H9 (cell line): ENCODE measurements around the gene PRKAG2. TPM values are rescaled to one million over a fixed set of nuclear protein-coding genes. Genes with fewer than 3 reads are reported as not detected.

Experiments
- DNase-seq: peaks from one replicate; pipeline ENCODE4 v3.0.0-alpha.2; 2017
- H2AFZ ChIP-seq: one replicate; pipeline ENCODE4 v1.6.1; 2013; ENCODE audit warnings: mild to moderate bottlenecking, low read length, control low read depth, moderate library complexity
- H2AK5ac ChIP-seq: 2 replicates; pipeline ENCODE4 v1.6.1; 2013; ENCODE audit warnings: low read length, control low read depth, mixed read lengths; ENCODE audit not compliant: insufficient read length
- H2BK120ac ChIP-seq: one replicate; pipeline ENCODE4 v1.6.1; 2013; ENCODE audit warnings: low read depth, mild to moderate bottlenecking, low read length, control low read depth, inconsistent platforms; ENCODE audit not compliant: poor library complexity, severe bottlenecking
- H2BK12ac ChIP-seq: 2 replicates; pipeline ENCODE4 v1.6.1; 2013; ENCODE audit warnings: low read length, control low read depth, mixed read lengths, low read depth; ENCODE audit not compliant: insufficient read length
- H2BK15ac ChIP-seq: 2 replicates; pipeline ENCODE4 v1.6.1; 2013; ENCODE audit warnings: low read depth, low read length, control low read depth
- H2BK20ac ChIP-seq: one replicate; pipeline ENCODE4 v1.6.1; 2013; ENCODE audit warnings: low read depth, mild to moderate bottlenecking, low read length, control low read depth, inconsistent platforms; ENCODE audit not compliant: poor library complexity, severe bottlenecking
- H2BK5ac ChIP-seq: 2 replicates; pipeline ENCODE4 v1.6.1; 2013; ENCODE audit warnings: low read length, control low read depth, mixed read lengths; ENCODE audit not compliant: insufficient read length
- H3K14ac ChIP-seq: 2 replicates; pipeline ENCODE4 v1.6.1; 2013; ENCODE audit warnings: low read length, control low read depth; ENCODE audit not compliant: insufficient read depth
- H3K18ac ChIP-seq: 2 replicates; pipeline ENCODE4 v1.6.1; 2013; ENCODE audit warnings: low read depth, mild to moderate bottlenecking, mixed read lengths, low read length, control low read depth; ENCODE audit not compliant: insufficient read length
- H3K23ac ChIP-seq: 2 replicates; pipeline ENCODE4 v1.6.1; 2013; ENCODE audit warnings: low read length, control low read depth, mixed read lengths, low read depth; ENCODE audit not compliant: insufficient read length
- H3K23me2 ChIP-seq: 2 replicates; pipeline ENCODE4 v1.6.1; 2013; ENCODE audit warnings: low read depth, mild to moderate bottlenecking, mixed read lengths, low read length, control low read depth; ENCODE audit not compliant: insufficient read length, poor library complexity, severe bottlenecking
- H3K27ac ChIP-seq: 2 replicates; pipeline ENCODE4 v1.5.1; 2013; ENCODE audit warnings: low read length, control low read depth, mixed read lengths, low read depth; ENCODE audit not compliant: insufficient read length
- H3K27me3 ChIP-seq: 2 replicates; pipeline ENCODE4 v1.6.1; 2013; ENCODE audit warnings: low read length, control low read depth, inconsistent platforms; ENCODE audit not compliant: insufficient read depth
- H3K4ac ChIP-seq: 2 replicates; pipeline ENCODE4 v1.6.1; 2013; ENCODE audit warnings: low read depth, mild to moderate bottlenecking, control low read depth, inconsistent platforms, low read length, moderate library complexity
- H3K4me1 ChIP-seq: 2 replicates; pipeline ENCODE4 v1.6.1; 2013; ENCODE audit warnings: low read length, control low read depth, inconsistent platforms; ENCODE audit not compliant: insufficient read depth
- H3K4me2 ChIP-seq: 2 replicates; pipeline ENCODE4 v1.6.1; 2013; ENCODE audit warnings: low read length, control low read depth, mixed read lengths; ENCODE audit not compliant: insufficient read length, insufficient read depth
- H3K56ac ChIP-seq: 2 replicates; pipeline ENCODE4 v1.6.1; 2013; ENCODE audit warnings: low read depth, mild to moderate bottlenecking, mixed read lengths, low read length, control low read depth; ENCODE audit not compliant: insufficient read length
- H3K79me1 ChIP-seq: 2 replicates; pipeline ENCODE4 v1.6.1; 2013; ENCODE audit warnings: low read depth, mild to moderate bottlenecking, moderate library complexity, low read length, control low read depth, inconsistent platforms; ENCODE audit not compliant: insufficient read depth, poor library complexity, severe bottlenecking
- H3K79me2 ChIP-seq: 2 replicates; pipeline ENCODE4 v1.6.1; 2013; ENCODE audit warnings: low read length, control low read depth, inconsistent platforms; ENCODE audit not compliant: insufficient read depth
- H3K9ac ChIP-seq: 2 replicates; pipeline ENCODE4 v1.6.1; 2013; ENCODE audit warnings: low read length, control low read depth, mixed read lengths; ENCODE audit not compliant: insufficient read length; ENCODE audit errors: extremely low read depth
- H3K9me3 ChIP-seq: one replicate; pipeline ENCODE4 v1.6.1; 2013; ENCODE audit warnings: low read depth, low read length, inconsistent platforms; ENCODE audit not compliant: control insufficient read depth
- H3T11ph ChIP-seq: one replicate; pipeline ENCODE4 v1.6.1; 2013; ENCODE audit warnings: mild to moderate bottlenecking, low read length, control low read depth, inconsistent platforms
- H4K20me1 ChIP-seq: one replicate; pipeline ENCODE4 v1.6.1; 2013; ENCODE audit not compliant: control insufficient read depth, insufficient read length, insufficient read depth
- H4K5ac ChIP-seq: 2 replicates; pipeline ENCODE4 v1.6.1; 2013; ENCODE audit warnings: low read depth, mild to moderate bottlenecking, mixed read lengths, low read length, control low read depth; ENCODE audit not compliant: insufficient read length
- H4K8ac ChIP-seq: replicated peaks from 2 replicates; pipeline ENCODE4 v1.6.1; 2013; ENCODE audit warnings: low read length, control low read depth, mixed read lengths, low read depth; ENCODE audit not compliant: insufficient read length
- H4K91ac ChIP-seq: 2 replicates; pipeline ENCODE4 v1.6.1; 2013; ENCODE audit warnings: low read depth, mild to moderate bottlenecking, moderate library complexity, mixed read lengths, low read length, control low read depth; ENCODE audit not compliant: insufficient read length
- H3K27ac Mint-ChIP-seq, 3 experiments: 2 replicates in 2 of 3; 3 replicates in 1 of 3; pipeline ENCODE4 v1.8.0; 2020 to 2021; ENCODE audit warnings: mixed read lengths in 3 of 3, mild to moderate bottlenecking in 1 of 3, moderate library complexity in 1 of 3
- H3K27me3 Mint-ChIP-seq: 2 replicates; pipeline ENCODE4 v1.8.0; 2021; ENCODE audit warnings: low read depth, mild to moderate bottlenecking, moderate library complexity, mixed read lengths
- H3K36me3 Mint-ChIP-seq, 3 experiments: 2 replicates in 2 of 3; 3 replicates in 1 of 3; pipeline ENCODE4 v1.8.0; 2020 to 2021; ENCODE audit warnings: low read depth in 3 of 3, mixed read lengths in 3 of 3; ENCODE audit not compliant: insufficient read depth in 1 of 3
- H3K4me1 Mint-ChIP-seq, 2 experiments: 2 replicates each; pipeline ENCODE4 v1.8.0; 2020; ENCODE audit warnings: mixed read lengths in 2 of 2
- H3K4me3 Mint-ChIP-seq, 2 experiments: 2 replicates in 1 of 2; 3 replicates in 1 of 2; pipeline ENCODE4 v1.8.0; 2020 to 2021; ENCODE audit warnings: mild to moderate bottlenecking in 2 of 2, mixed read lengths in 2 of 2, moderate library complexity in 1 of 2
- H3K9me3 Mint-ChIP-seq, 2 experiments: 2 replicates in 1 of 2; 3 replicates in 1 of 2; pipeline ENCODE4 v1.8.0; 2020; ENCODE audit warnings: mild to moderate bottlenecking in 2 of 2, mixed read lengths in 2 of 2, moderate library complexity in 1 of 2
- CTCF ChIP-seq: fragments of 200-600 bp; sonication (generic); conservative IDR thresholded peaks from 3 replicates; pipeline ENCODE4 v1.8.0; 2021; ENCODE audit warnings: antibody characterized with exemption, mild to moderate bottlenecking
- WGBS: extraction: QIAGEN DNeasy Blood & Tissue Kit; methylation state at CpG from one replicate; pipeline ENCODE4 v1.1.7; 2013; ENCODE audit warnings: missing lambda C conversion rate, low lambda C conversion rate, mixed read lengths; ENCODE audit not compliant: insufficient read length; ENCODE audit errors: extremely low coverage; 5-methylcytosine and 5-hydroxymethylcytosine counted together
- total RNA-seq: library from RNA; stranded (reverse); gene quantifications from 2 replicates; pipeline ENCODE4 v1.2.1, GENCODE V29; 2021

The PRKAG2 gene
- total RNA-seq, 1 experiment from 2014 or later, result 11.8 TPM

DNA sequence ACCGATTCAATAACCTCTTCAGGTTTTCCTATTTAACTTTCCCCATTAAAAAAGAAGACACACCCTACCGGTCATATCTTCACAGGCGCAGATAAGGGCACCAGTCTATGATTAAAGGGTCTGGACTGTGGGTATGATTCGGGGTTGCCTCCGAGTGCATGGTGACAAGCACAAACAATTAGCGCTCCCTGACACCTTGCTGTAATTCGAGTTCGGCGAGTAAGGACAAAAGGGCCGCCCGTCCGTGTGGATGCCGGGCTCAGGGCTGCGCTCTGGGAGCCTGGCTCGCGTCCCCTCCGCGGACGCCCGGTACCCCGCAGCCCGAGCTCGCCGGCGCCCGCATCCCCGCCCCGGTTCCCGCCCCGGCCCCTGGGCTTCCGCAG lies 245.4 kb downstream of the PRKAG2 start:
- Mint-ChIP-seq H3K36me3 (peaks cover 5 to 15% (median 9%) of the 10 kb centered on the region in 3 experiments; a peak in 6 of 7 replicates), H3K9me3 (peaks cover 11 to 18% of the 10 kb centered on the region in 2 experiments), H3K27me3 (peaks cover 34% of the 10 kb centered on the region), H3K4me3 (peak overlapping the region; percentile 72 to 85), H3K27ac (no peak overlapping the region), H3K4me1 (peaks cover 32 to 34% of the 10 kb centered on the region in 2 experiments)
- Histone ChIP-seq H2BK120ac (no peak overlapping the region), H3K23ac (no peak overlapping the region), H3K9ac (peak overlapping the region; percentile 38), H3K14ac (no peak overlapping the region), H4K5ac (no peak overlapping the region), H4K8ac (no peak overlapping the region), H3K23me2 (peaks cover 11% of the 10 kb centered on the region), H3K27ac (no peak overlapping the region), H3K56ac (no peak overlapping the region), H3K4me2 (peak overlapping the region; percentile 96), H3K18ac (no peak overlapping the region), H4K91ac (no peak overlapping the region), H2AFZ (no peak overlapping the region), H2BK15ac (no peak overlapping the region), H2AK5ac (no peak overlapping the region), H3K27me3 (peaks cover 8% of the 10 kb centered on the region; the same call in 1 of the 2 replicates), H3K4ac (no peak overlapping the region), H3K79me1 (peaks cover 3% of the 10 kb centered on the region), H4K20me1 (no peaks in the 10 kb centered on the region), H2BK5ac (no peak overlapping the region), H2BK12ac (no peak overlapping the region), H3K4me1 (peaks cover 2% of the 10 kb centered on the region; the same call in 1 of the 2 replicates), H3T11ph (no peak overlapping the region), H3K79me2 (no peaks in the 10 kb centered on the region), H3K9me3 (no peaks in the 10 kb centered on the region), H2BK20ac (no peak overlapping the region)
- peak; percentile 46 for DNase-seq
- no peak for TF ChIP-seq CTCF
- WGBS, result no CpG with 5 or more reads among the region's 31 CpGs
